IPS DF 4.7 (cell line): ENCODE data around the gene SPINK4.

Experiments
- DNase-seq: peaks from one replicate; pipeline ENCODE4 v3.0.0-alpha.2; 2013; ENCODE audit warnings: low spot score; ENCODE audit errors: extremely low read depth

Gene SPINK4

DNA sequence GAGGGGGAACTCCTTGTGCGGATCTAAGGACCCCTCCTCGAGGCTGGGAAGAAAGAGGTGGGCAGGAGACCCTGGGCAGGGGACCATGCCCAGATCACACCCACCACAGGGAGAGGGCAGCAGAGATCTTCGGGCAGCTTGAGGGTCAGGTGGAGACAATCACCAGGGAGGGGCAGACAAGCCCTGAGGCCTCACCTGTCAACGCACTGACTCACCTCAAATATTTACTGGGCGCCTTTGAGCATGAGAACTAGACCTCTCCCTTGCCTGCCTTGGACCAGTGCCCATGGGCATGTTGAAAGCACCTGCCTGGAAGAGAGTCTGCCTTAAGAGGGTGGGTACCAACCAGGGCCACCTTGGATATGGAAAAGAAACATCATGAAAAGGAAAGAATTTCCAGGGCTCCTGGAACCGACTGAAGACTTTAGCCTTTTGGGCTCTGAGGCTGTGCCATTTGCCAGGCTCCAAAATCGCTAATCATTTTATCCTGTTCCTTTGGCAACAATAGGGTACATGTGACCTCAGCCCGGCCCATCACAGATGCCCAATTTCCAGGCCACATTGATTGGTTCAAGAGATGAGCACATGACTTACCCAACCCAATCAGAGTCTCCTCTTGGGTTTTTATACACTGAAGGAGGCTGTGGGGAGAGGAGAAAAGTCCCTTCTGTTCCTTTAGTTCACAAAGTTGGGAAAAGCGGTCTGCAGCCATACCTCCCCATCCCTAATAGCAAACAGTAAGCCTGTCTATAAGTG, 10.4 kb upstream of the SPINK4 start:
- DNase-seq: no peak

DNA sequence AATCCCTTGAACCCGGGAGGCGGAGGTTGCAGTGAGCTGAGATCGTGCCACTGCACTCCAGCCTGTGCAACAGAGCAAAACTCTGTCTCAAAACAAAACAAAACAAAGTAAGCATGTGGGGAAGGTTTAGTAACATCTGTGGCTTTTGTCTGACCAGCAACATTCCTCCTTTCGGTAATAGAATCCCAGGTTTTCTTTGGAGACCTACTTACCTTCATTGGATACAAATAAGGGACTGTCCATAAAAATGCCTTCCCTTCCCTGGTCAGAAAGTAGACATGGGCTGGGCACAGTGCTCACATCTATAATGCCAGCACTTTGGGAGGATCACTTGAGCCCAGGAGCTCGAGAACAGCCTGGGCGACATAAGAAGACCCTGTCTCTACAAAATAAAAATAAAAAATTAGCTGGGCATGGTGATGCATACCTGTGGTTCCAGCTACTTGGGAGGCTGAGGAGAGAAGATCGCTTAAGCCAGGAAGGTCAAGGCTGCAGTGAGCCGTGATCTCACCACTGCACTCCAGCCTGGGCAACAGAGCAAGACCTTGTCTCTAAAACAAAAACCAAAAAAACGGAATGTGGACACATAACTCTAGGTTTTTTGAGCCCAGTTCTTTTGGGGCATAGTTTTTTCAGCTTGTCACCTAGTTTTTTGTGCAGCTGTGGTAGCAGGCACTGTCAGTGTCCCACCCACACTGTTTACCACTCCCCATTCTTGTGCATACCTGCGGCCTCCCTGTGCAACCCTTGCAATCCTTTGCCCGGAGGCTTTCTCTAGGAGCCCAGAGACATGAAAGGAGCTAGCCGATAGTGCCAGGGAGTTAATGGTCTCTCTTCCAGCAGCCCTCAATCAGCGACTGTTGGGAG, 9.0 kb upstream of the SPINK4 start:
- no peak for DNase-seq

DNA sequence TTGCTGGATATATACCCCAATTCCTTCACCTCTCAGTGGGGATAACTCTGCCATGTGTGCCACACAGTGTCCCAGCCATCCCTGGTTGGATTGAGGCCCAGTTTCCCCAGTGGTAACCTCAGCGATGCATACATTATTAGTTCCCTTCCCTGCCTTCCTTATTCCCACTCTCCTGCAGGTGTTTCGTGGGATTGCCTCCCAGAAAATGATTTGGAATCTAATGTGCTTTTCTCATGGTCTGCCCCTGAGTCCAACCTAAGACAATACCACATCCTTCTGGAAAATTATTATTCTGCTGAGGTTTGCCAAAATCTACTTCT, 8.4 kb upstream of the SPINK4 start:
- no peak for DNase-seq

DNA sequence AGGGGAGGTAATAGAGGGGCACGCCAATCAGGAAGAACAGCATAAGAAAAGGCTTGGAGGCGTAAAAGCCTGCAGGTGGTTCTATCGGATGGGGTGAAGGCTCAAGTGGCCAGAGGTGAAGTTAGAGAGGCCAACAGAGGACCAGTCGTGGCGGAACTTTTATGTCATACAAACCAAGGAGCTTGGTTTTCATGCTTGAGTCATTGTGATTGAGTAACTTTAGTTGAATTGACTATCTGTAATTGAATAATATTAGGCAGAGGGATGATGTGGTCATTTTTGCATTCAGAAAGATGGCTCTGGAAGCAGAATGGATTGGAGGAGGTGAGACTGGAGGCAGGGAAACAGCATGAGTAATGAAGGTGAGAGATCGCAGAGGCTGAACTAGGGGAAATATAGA, 7.2 kb upstream of the SPINK4 start:
- DNase-seq: no peak

GRCh38 chr9:33233626-33234342, 6.2 kb upstream of the SPINK4 start:
- DNase-seq: no peak

GRCh38 chr9:33234511-33235467, 5.2 kb upstream of the SPINK4 start:
- no peak for DNase-seq

- no peak for DNase-seq
These were observed 3.4 kb upstream of the SPINK4 start for GRCh38 chr9:33236571-33236970.

DNA sequence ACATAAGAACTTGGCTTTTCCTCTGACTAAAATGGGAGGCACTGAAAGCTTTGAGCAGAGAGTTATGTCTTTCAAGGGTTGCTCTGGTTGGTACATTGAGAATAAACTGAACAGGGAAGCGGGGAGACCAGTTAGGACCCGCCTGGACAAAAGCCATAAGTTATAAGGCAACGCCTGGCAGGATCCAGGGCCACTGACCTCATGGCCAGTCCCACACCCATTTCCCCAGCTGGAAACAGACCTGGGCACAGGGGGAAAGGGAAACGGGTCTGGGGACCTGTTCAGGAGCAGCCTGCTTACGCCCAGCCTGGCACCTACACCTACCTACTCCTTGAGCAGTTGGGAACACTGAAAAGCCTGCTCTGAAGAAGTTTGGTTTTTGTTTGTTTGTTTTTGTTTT, 1.3 kb downstream of the SPINK4 start:
- DNase-seq: no peak

- DNase-seq: no peak
These were observed 2.7 kb downstream of the SPINK4 start for GRCh38 chr9:33242609-33243134.

- no peak for DNase-seq
These were observed 4.3 kb downstream of the SPINK4 start for GRCh38 chr9:33244137-33244784.

DNA sequence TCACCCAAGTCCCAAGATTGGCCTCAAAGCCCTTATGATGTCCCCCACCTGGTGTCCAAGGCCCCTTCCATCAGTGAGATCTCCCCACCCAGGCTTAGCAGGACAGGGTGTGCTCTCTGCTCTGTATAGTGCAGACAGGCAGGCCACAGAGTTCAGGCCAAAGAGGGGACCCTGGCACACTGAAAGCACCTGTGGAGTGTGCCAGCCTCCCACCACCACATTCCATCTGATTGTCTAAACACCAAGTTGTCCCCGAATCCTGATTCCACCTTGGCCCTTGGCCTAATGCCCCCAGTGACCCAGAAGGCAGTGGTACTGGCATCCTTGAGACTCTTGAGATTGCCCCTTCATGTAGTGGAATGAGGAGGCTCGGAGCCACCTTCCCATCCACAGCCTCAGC, 5.4 kb downstream of the SPINK4 start:
- no peak for DNase-seq

- no peak for DNase-seq
These were observed 6.4 kb downstream of the SPINK4 start for GRCh38 chr9:33246269-33246860.

DNA sequence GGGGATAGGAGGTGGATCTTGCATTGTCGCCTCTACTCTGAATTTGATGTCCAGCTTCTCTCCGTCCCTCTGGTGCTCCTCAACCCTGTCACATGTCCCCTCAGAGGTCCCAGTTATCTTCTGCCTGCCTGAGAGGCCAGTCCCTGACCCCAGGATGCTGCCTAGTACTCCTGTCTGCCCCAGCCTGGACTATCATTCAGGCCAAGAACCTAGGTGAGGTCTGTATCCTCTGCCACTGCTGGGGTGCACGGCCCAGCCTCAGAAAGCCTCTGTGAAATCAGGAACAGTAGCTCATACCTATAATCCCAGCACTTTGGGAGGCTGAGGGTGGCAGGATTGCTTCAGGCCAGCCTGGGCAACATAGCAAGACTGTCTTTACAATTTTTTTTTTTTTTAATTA, 8.6 kb downstream of the SPINK4 start:
- DNase-seq: no peak

DNA sequence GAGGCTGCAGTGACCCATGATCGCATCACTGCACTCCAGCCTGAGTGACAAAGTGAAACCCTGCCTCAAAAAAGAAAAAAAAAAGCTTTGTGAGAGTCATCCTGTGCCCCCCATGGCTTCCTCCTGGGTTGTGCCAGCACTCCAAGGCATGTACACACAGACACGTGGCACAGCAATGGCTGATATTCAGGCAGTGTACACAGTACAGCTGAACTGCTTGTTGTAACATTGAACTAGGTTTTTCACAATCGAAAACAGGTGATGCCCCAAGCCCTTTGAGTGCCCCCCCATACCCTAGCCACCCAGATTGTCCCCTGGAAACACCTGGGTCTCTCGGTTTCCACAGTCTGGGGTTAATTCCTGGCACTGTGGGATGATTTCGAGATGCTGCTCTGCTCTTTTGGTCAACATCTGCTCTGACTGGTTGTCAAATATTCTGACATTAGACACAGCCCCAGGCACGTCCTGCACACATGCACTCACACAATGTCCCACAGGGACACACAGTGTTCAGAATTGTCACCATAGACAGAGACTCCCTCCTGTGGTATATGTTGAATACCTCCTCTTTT, 9.2 kb downstream of the SPINK4 start:
- DNase-seq: no peak

DNA sequence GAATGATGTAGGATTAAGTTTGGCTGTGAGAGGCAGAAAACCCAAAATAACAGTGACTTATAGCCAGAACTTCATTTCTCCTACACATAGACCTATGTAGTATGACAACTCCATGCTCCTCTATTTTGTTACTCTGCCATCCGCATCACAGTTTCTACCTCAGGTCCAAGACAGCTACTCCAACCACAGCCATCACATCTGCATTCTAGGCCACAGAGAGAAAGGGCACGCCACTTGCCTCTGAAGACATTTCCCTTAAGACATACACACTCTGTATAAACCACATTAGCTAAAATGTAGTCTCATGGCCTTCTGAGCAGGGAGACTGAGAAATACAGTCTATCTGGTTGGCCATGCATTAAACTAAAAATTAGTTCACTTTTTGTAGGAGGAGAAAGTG, 10.0 kb downstream of the SPINK4 start:
- no peak for DNase-seq

DNA sequence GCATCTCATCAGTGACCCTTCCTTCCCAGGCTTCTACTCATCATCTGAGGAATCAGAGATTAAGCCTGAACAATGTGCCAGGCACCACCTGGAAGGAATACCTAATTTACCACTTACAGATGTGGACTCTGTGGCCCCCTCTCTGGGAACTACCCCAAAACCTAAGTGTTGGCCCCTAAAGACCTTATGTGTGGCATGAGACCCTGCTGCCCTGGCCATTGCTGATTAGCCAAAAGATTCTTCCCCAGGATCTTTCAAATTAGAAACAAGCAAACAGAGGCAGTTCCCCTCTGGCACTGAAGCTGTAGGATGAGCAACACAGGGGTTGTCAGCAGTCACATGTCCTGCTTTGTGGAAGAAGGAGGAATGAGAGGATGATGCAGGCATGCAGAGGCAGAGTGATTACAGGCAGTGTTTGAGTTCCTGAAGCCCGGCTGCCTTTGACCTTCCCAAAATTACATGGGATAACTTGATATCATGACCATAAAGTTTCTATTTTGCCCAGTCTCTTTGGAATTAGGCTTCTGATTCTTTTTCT, 10.6 kb downstream of the SPINK4 start:
- no peak for DNase-seq

- DNase-seq: no peak
These were observed 14.2 kb downstream of the SPINK4 start for GRCh38 chr9:33254211-33254610.

GRCh38 chr9:33255014-33255413, 15.0 kb downstream of the SPINK4 start:
- DNase-seq: no peak

DNA sequence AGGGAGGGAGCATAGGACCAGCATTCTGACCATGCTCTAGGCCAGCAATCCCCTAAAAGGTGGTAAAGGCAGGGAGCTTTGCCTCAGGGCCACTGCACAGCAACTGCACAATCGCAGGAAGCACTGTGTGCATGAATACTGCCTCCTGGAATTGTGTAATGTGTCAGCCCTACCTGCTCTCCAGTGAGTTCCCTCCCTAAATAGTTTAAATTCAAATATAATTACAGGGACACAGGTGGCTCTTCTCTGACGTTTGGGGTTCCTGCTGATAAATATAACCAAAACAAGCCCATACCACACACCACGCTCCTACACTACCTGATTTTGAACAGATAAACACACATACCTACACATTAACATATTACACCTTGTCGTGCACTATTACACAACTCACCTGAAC, 15.5 kb downstream of the SPINK4 start:
- DNase-seq: no peak
